Natural killer cell (primary cell): ENCODE data around the gene OR10C1. TPM values are rescaled to one million over a fixed set of nuclear protein-coding genes. Genes with fewer than 3 reads are reported as not detected.

Source experiments
- ATAC-seq, 3 donors: fragments of 150-1000 bp in 2 of 3; fragments of 200-7000 bp in 1 of 3; cut with Tn5 transposase; 1 replicate in 1 of 3; 2 replicates in 2 of 3; pipeline ENCODE4 v1.10.0; 2021; ENCODE audit warnings: mild to moderate bottlenecking in 2 of 3, moderate library complexity in 2 of 3
- DNase-seq, 2 donors: peaks; one replicate each; pipeline versions ENCODE4 v3.0.0 to v3.0.0-alpha.2; 2013 to 2021; ENCODE audit warnings: mixed read lengths in 1 of 2
- H3K27ac ChIP-seq: one replicate; pipeline ENCODE4 v1.5.1; 2013; ENCODE audit warnings: mild to moderate bottlenecking, low read length
- H3K27me3 ChIP-seq: one replicate; pipeline ENCODE4 v1.6.1; 2013; ENCODE audit warnings: low read length; ENCODE audit not compliant: control insufficient read depth, insufficient read depth
- H3K36me3 ChIP-seq: one replicate; pipeline ENCODE4 v1.6.1; 2013; ENCODE audit warnings: low read length; ENCODE audit not compliant: control insufficient read depth, insufficient read depth
- H3K4me1 ChIP-seq: one replicate; pipeline ENCODE4 v1.6.1; 2013; ENCODE audit warnings: low read length; ENCODE audit not compliant: control insufficient read depth, insufficient read depth
- H3K4me3 ChIP-seq: one replicate; pipeline ENCODE4 v1.5.1; 2013; ENCODE audit warnings: low read length
- H3K9me3 ChIP-seq: one replicate; pipeline ENCODE4 v1.6.1; 2013; ENCODE audit warnings: low read length; ENCODE audit not compliant: control insufficient read depth, insufficient read depth
- H3K27ac Mint-ChIP-seq, 2 donors: one replicate each; pipeline ENCODE4 v1.8.0; 2022; ENCODE audit warnings: mild to moderate bottlenecking in 2 of 2, mixed read lengths in 2 of 2, moderate library complexity in 1 of 2
- H3K27me3 Mint-ChIP-seq, 2 donors: one replicate each; pipeline ENCODE4 v1.8.0; 2022; ENCODE audit warnings: low read depth in 2 of 2, mixed read lengths in 2 of 2
- H3K36me3 Mint-ChIP-seq: one replicate; pipeline ENCODE4 v1.8.0; 2022; ENCODE audit warnings: mixed read lengths
- H3K4me1 Mint-ChIP-seq, 2 donors: one replicate each; pipeline ENCODE4 v1.8.0; 2022; ENCODE audit warnings: mixed read lengths in 2 of 2
- H3K4me3 Mint-ChIP-seq: one replicate; pipeline ENCODE4 v1.8.0; 2022; ENCODE audit warnings: mild to moderate bottlenecking, moderate library complexity, mixed read lengths
- H3K9me3 Mint-ChIP-seq, 2 donors: one replicate each; pipeline ENCODE4 v1.8.0; 2022; ENCODE audit warnings: mixed read lengths in 2 of 2
- WGBS: methylation state at CpG from one replicate; pipeline ENCODE4 v1.1.7; 2013; ENCODE audit warnings: missing lambda C conversion rate; ENCODE audit not compliant: insufficient coverage; 5-methylcytosine and 5-hydroxymethylcytosine counted together
- intact Hi-C: fragments of 100-400 bp; cut with micrococcal nuclease; formaldehyde crosslinking; loops from one replicate; pipeline ENCODE4 v1.14.2; 2022
- total RNA-seq, 4 donors: library from RNA; stranded (reverse); fragments of 120-200 nt in 1 of 4; gene quantifications; one replicate each; pipeline versions ENCODE4 v1.2.3 to v1.2.4, GENCODE V29; 2013 to 2022
- TF ChIP-seq, protein P1 (sequence below): fragments of 200-600 bp; IDR thresholded peaks from one replicate; pipeline ENCODE4 v1.8.0; 2022; ENCODE audit warnings: antibody characterized with exemption

The OR10C1 gene
- total RNA-seq, 3 donors from 2014 or later (not counting 1 experiment from before 2014, with no cell fraction given): not detected

DNA sequence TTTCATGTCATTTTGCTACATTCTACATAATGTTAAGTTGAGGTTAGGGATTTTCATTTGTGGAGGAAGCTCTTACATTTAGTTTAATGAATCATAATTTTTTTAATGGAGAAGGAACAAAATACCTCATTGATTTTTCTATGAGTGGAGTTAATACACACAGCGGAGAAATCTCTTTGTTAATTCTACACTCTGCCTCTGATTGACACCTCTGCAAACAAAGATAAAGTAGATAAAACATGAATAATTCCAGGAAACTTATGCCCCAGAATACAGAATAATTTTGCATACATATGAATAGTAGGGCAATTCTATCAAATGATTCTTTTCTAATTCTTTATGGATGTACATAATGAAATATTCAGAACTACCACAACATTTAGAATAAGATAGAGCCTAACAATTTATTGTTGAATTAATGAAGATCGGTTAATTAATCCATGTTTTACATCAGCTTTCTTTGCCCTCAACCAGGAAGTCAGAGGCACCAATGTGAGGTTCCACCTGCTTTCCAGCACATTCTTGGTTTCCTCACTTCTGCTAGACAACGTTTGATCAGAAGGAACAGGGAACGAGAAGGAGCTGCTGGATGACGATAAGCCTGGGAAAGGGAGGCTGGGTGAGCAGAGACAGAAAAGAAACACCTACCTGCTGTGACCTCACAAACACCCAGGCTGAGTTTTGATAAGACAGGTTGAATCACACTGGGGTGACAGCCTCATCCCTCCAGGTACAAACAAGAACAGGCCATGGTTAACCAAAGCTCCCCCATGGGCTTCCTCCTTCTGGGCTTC is 22.1 kb downstream of the OR10C1 start:
- Mint-ChIP-seq H3K4me1 (no peaks in the 10 kb centered on the region), H3K27ac (no peak overlapping the region), H3K9me3 (no peaks in the 10 kb centered on the region), H3K4me3 (no peak overlapping the region), H3K36me3 (no peaks in the 10 kb centered on the region), H3K27me3 (peaks cover 12 to 35% of the 10 kb centered on the region in 2 donors)
- no peak for ATAC-seq
- WGBS: 84% methylated on average over 4 of the region's 5 CpGs
- TF ChIP-seq, protein P1, sequence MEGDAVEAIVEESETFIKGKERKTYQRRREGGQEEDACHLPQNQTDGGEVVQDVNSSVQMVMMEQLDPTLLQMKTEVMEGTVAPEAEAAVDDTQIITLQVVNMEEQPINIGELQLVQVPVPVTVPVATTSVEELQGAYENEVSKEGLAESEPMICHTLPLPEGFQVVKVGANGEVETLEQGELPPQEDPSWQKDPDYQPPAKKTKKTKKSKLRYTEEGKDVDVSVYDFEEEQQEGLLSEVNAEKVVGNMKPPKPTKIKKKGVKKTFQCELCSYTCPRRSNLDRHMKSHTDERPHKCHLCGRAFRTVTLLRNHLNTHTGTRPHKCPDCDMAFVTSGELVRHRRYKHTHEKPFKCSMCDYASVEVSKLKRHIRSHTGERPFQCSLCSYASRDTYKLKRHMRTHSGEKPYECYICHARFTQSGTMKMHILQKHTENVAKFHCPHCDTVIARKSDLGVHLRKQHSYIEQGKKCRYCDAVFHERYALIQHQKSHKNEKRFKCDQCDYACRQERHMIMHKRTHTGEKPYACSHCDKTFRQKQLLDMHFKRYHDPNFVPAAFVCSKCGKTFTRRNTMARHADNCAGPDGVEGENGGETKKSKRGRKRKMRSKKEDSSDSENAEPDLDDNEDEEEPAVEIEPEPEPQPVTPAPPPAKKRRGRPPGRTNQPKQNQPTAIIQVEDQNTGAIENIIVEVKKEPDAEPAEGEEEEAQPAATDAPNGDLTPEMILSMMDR: no peak
- Histone ChIP-seq H3K27me3 (no peaks in the 10 kb centered on the region), H3K9me3 (no peaks in the 10 kb centered on the region), H3K36me3 (no peaks in the 10 kb centered on the region), H3K4me1 (no peaks in the 10 kb centered on the region), H3K27ac (no peak overlapping the region), H3K4me3 (no peak overlapping the region)
- DNase-seq: no peak
- intact Hi-C loops: no loop called here

DNA sequence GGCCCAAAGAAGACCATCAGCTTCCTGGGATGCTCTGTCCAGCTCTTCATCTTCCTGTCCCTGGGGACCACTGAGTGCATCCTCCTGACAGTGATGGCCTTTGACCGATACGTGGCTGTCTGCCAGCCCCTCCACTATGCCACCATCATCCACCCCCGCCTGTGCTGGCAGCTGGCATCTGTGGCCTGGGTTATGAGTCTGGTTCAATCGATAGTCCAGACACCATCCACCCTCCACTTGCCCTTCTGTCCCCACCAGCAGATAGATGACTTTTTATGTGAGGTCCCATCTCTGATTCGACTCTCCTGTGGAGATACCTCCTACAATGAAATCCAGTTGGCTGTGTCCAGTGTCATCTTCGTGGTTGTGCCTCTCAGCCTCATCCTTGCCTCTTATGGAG is 22.9 kb downstream of the OR10C1 start:
- no peaks in the 10 kb centered on the region for H3K36me3 ChIP-seq
- Mint-ChIP-seq H3K36me3 (no peaks in the 10 kb centered on the region), H3K27me3 (peaks cover 12 to 35% of the 10 kb centered on the region in 2 donors), H3K4me3 (no peak overlapping the region), H3K9me3 (no peaks in the 10 kb centered on the region), H3K4me1 (no peaks in the 10 kb centered on the region), H3K27ac (no peak overlapping the region)
- no peak for DNase-seq
- ATAC-seq: no peak
- intact Hi-C loops: no loop called here
- TF ChIP-seq, protein P1: no peak
- H3K27ac ChIP-seq: no peak overlapping the region
- 79% methylated on average over 6 of the region's 6 CpGs for WGBS
- no peaks in the 10 kb centered on the region for H3K27me3 ChIP-seq
- no peaks in the 10 kb centered on the region for H3K4me1 ChIP-seq
- no peaks in the 10 kb centered on the region for H3K9me3 ChIP-seq
- no peak overlapping the region for H3K4me3 ChIP-seq

DNA sequence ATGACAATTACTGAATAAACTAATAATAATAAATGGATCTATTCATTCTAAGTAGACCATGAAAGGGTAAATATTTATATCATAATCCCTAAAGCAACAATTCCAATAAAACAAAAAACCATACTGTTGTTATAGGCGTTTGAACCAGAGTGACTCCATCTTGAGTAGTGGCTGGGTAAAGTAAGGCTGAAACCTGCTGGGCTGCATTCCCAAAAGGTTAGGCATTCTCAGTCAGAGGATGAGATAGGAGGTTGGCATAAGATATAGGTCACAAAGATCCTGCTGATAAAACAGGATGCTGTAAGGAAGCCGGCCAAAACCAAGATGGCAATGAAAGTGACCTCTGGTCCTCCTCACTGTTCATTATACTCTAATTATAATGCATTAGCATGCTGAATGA is 26.2 kb downstream of the OR10C1 start:
- intact Hi-C loops: no loop called here
- no peak overlapping the region for H3K27ac ChIP-seq
- peaks cover 12 to 21% of the 10 kb centered on the region in 2 donors for H3K27me3 Mint-ChIP-seq

More for the DNA sequence above, 26.2 kb downstream of the OR10C1 start:
- Mint-ChIP-seq H3K4me1 (no peaks in the 10 kb centered on the region), H3K9me3 (no peaks in the 10 kb centered on the region), H3K27ac (no peak overlapping the region), H3K4me3 (no peak overlapping the region), H3K36me3 (no peaks in the 10 kb centered on the region)
- 90% methylated on average over 2 of the region's 2 CpGs for WGBS
- H3K36me3 ChIP-seq: no peaks in the 10 kb centered on the region
- no peaks in the 10 kb centered on the region for H3K4me1 ChIP-seq
- ATAC-seq (no peak), DNase-seq (no peak)
- H3K27me3 ChIP-seq: no peaks in the 10 kb centered on the region
- no peak overlapping the region for H3K4me3 ChIP-seq
- H3K9me3 ChIP-seq: no peaks in the 10 kb centered on the region
- TF ChIP-seq, protein P1: no peak
